Parathyroid adenoma (tissue), 2 donors: ENCODE results near the gene CCSAP.

Experiments
- H2AFZ ChIP-seq: fragments of 300-600 bp; sonication (generic); one replicate; pipeline ENCODE4 v1.7.0; 2017; ENCODE audit warnings: antibody characterized with exemption, mild to moderate bottlenecking
- H3K27ac ChIP-seq: fragments of 300-600 bp; sonication (generic); one replicate; pipeline ENCODE4 v1.7.0; 2017
- H3K27me3 ChIP-seq: fragments of 300-600 bp; sonication (generic); one replicate; pipeline ENCODE4 v1.7.0; 2017; ENCODE audit warnings: low read length; ENCODE audit not compliant: control insufficient read depth, insufficient read depth
- H3K36me3 ChIP-seq: fragments of 300-600 bp; sonication (generic); one replicate; pipeline ENCODE4 v1.7.0; 2017; ENCODE audit warnings: low read length; ENCODE audit not compliant: control insufficient read depth, insufficient read depth
- H3K4me1 ChIP-seq: fragments of 300-600 bp; sonication (generic); one replicate; pipeline ENCODE4 v1.7.0; 2017; ENCODE audit warnings: control low read depth
- H3K4me2 ChIP-seq: fragments of 300-600 bp; sonication (generic); one replicate; pipeline ENCODE4 v1.7.0; 2017; ENCODE audit warnings: low read length
- H3K4me3 ChIP-seq: fragments of 300-600 bp; sonication (generic); one replicate; pipeline ENCODE4 v1.7.0; 2017; ENCODE audit warnings: low read depth, low read length
- H3K79me2 ChIP-seq: fragments of 300-600 bp; sonication (generic); one replicate; pipeline ENCODE4 v1.7.0; 2017; ENCODE audit warnings: control low read depth
- H3K9ac ChIP-seq: fragments of 300-600 bp; sonication (generic); one replicate; pipeline ENCODE4 v1.7.0; 2017; ENCODE audit warnings: mild to moderate bottlenecking
- H3K9me3 ChIP-seq: fragments of 300-600 bp; sonication (generic); one replicate; pipeline ENCODE4 v1.7.0; 2017; ENCODE audit warnings: low read length; ENCODE audit not compliant: control insufficient read depth
- CTCF ChIP-seq: fragments of 300-600 bp; sonication (generic); IDR thresholded peaks from one replicate; pipeline ENCODE4 v1.7.0; 2017; ENCODE audit warnings: antibody characterized with exemption, mild to moderate bottlenecking
- donor health status: primary hyperparathyroidism.

The CCSAP gene

DNA sequence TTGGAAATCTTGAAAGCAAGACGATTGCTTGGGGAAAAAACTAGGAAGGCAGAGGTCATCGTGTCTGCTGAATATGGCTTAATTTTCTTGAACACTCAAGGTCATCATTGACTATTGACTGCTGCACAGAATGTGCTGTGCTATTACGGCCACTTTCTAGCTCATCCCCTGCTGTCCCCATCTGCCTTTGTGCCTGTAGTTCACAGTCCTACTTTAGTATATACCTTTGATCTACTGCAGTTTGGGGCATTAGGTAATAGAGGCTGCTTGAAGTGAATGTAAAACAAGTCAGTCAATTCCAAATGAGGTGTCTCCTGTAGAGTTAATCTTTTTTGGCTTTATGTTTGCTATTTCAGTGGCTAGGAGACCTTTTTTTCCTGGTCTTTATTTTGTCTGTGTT lies 63.6 kb downstream of the CCSAP start:
- no peak for TF ChIP-seq CTCF
- Histone ChIP-seq H3K9me3 (no peaks in the 10 kb centered on the region), H3K27ac (no peak overlapping the region), H3K4me2 (no peak overlapping the region), H3K27me3 (no peaks in the 10 kb centered on the region), H3K79me2 (peaks cover 24% of the 10 kb centered on the region), H2AFZ (no peak overlapping the region), H3K4me1 (peaks cover 2% of the 10 kb centered on the region), H3K4me3 (no peak overlapping the region), H3K9ac (no peak overlapping the region), H3K36me3 (no peaks in the 10 kb centered on the region)

DNA sequence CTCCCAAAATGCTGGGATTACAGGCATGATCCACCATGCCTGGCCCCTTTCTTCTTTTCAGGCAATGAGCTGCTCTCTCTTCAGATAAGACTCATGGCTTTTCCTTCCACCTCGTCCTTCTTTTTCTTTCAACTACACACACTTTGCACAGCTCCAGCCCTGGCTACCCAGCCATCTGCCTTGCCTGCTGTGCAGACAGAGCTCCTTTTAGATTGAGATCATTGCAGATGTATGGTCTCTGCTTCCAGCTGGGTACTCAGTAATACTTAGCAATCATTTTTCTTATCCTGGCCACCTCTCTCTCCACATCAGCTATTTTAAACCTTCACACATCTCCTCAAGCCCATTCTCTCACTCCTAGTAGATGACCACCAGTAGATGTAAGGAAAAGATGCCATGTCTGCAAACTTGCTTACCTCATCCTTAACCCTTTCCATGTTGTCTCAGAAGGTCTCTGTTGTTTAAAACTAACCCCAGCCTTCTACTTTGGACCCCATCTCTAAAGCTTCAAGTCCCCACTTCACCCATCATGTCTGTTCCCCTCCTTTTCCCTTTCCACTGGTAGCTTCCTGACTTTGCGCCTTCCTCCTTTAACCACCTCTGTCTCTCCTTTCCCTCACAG lies 64.6 kb downstream of the CCSAP start:
- H3K4me3 ChIP-seq: no peak overlapping the region
- H2AFZ ChIP-seq: no peak overlapping the region
- no peaks in the 10 kb centered on the region for H3K9me3 ChIP-seq
- H3K4me2 ChIP-seq: no peak overlapping the region
- no peak for TF ChIP-seq CTCF
- H3K27ac ChIP-seq: no peak overlapping the region
- H3K4me1 ChIP-seq: peaks cover 2% of the 10 kb centered on the region
- H3K36me3 ChIP-seq: no peaks in the 10 kb centered on the region
- no peak overlapping the region for H3K9ac ChIP-seq
- H3K27me3 ChIP-seq: no peaks in the 10 kb centered on the region
- peaks cover 20% of the 10 kb centered on the region for H3K79me2 ChIP-seq

DNA sequence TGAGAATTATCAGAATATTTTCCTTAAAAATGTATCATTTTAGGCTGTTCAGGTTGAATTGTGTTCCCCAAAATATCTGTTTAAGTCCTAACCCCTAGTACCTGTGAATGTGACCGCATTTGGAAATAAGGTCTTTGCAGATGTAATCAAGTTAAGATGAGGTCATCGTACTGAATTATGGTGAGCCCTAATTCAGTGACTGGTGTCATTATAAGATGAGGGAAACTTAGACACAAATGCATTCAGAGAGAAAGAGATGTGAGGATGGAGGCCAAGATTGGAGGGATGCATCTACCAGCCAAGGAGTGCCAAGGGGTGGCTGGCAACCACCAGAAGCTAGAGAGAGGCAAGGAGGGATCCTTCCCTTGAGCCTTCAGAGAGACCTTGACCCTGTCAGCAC lies 67.8 kb downstream of the CCSAP start:
- H3K27me3 ChIP-seq: no peaks in the 10 kb centered on the region
- H2AFZ ChIP-seq: no peak overlapping the region
- H3K9me3 ChIP-seq: no peaks in the 10 kb centered on the region
- H3K27ac ChIP-seq: no peak overlapping the region
- H3K4me2 ChIP-seq: no peak overlapping the region
- peaks cover 17% of the 10 kb centered on the region for H3K79me2 ChIP-seq
- H3K9ac ChIP-seq: no peak overlapping the region
- peaks cover 4% of the 10 kb centered on the region for H3K4me1 ChIP-seq
- no peak overlapping the region for H3K4me3 ChIP-seq
- no peaks in the 10 kb centered on the region for H3K36me3 ChIP-seq
- TF ChIP-seq CTCF: no peak

DNA sequence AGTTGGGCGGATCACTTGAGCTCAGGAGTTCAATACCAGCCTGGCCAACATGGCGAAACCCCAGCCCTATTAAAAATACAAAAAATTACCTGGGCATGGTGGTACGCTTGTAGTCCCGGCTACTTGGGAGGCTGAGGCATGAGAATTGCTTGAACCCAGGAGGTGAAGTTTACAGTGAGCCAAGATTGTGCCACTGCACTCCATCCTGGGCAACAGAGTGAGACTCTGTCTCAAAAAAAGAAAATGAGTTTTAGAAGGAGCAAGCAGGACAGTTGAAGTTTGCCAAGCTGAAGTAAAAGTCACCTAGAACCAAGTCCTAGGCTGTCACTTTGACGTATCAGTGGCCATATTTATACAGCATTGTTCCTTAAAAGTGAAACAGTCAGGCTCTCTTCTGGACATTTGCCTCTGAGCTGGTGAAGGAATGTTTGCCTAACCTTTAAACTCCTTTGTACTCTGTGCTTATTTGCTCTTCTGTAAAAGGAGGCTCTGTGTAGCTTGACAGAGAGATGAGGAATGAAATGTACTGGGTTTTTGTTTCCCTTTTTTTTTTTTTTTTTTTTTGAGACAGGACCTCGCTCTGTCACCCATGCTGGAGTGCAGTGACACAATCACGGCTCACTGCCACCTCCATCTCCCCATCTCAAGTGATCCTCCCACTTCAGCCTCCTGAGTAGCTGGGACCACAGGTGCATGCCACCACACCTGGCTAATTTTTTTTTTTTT lies 69.2 kb downstream of the CCSAP start:
- Histone ChIP-seq H3K4me3 (no peak overlapping the region), H3K79me2 (peaks cover 17% of the 10 kb centered on the region), H2AFZ (no peak overlapping the region), H3K27me3 (no peaks in the 10 kb centered on the region), H3K27ac (no peak overlapping the region), H3K4me1 (peaks cover 4% of the 10 kb centered on the region), H3K9ac (no peak overlapping the region), H3K9me3 (no peaks in the 10 kb centered on the region), H3K4me2 (no peak overlapping the region), H3K36me3 (no peaks in the 10 kb centered on the region)
- TF ChIP-seq CTCF: no peak
